Activated CD4-positive, CD25-positive, alpha-beta regulatory T cell treated with anti-CD3 and anti-CD28 coated beads, Interleukin-2, amount 50 U/mL, for 24 hours (primary cell): ENCODE results near the gene TNIK.
"Not testable (repeated sequence)": the region's sequence is repeated elsewhere in the genome, so short reads cannot be mapped to it uniquely, and the experiment has no call there.

Experiments used
- ATAC-seq, 2 donors: fragments of 150-1000 bp; cut with Tn5 transposase; one replicate each; pipeline ENCODE4 v1.10.0; 2021; ENCODE audit warnings: mild to moderate bottlenecking in 1 of 2, moderate library complexity in 1 of 2

The TNIK gene

DNA sequence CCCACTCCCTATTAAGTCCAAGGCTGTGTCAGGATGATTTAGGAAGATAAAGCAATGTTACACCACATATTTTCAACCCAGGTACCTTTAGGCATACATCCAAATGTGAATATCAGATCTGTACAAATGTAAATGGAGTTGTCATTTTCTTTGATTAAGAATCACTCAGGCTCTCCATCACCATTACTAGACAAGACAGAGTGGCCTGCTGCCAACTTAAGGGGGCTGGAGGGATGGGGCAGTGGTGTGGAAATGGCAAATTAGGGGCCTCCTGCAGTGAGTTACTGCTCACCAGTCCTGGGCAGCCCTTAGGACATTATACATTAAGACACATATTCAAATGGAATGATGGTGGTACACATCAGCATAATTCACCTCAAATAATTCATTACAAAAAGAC lies 211.0 kb downstream of the TNIK start:
- ATAC-seq: no peak

DNA sequence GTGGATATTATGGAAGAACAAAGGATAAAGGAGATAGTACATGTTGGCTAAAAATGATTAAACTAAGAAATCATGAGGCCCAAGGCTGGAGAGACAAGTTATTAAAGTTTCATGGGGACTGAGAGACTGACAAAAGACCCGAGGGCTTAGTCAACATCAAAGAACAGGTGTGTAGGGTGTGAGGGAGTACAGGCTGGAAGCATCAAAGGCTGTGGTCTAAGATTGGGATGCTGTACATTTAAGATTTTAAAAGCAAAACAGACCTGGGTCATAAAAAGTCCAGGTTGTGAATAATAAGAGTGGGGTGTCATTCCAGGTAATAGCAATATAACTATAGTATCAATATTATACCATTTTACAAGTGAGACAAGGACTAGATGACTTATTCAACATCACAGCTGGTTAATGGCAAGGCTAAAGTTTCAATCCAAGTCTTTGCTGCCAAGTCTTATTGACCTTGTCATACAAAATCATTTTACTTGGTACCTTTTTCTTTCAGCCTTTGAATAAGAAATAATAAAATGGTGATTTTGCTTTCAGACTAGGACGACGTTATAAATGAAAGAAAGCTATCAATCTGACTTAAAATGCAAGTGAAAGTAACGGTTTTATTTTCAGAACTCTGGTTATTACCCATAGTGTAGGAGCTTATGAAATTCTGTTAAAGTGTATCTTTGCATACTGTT lies 211.6 kb downstream of the TNIK start:
- ATAC-seq: peak; percentile 84 to 87

DNA sequence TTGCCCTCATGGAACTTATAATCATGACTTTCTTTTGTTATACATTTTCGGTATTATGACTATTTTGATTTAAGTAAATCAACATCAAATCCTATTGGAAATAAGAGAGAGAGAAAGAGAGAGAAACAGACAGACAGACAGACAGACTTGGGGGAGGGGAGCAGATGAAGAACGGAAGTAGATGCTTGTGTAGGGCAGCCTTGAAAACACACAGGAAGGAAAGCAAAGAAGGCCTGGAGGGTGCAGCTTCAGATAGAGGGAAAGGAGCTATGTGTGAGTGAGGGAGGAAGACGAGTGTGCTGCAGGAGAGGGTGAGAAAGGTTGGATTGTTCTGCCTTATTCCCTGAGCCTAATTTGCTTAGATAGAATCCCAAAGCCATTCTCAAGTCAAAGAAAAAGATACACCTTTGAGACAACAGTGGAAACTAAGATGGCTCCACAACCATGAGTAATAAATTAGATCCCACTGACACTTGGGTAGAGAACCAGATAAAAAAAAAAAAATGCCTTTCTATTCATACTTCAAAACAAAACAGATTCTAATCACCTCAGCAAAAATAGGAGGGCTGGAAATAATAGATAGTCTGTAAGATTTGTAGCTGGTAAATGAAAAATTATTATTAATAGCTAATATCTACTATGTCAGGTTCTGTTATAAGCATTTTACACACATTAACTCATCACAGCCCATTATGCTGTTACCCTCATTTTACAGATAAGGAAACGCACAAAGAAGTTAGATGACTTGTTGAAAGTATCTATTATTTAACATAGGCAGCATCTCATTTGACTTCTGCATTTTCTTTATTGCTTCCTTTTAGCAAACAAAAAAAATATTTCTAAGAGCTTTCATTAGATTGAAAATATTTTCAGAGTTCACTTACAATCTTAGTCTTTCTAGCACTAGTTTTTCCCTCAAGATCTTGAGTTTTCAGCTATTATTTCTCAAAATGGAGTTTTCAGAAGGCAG lies 214.1 kb downstream of the TNIK start:
- ATAC-seq: no peak

DNA sequence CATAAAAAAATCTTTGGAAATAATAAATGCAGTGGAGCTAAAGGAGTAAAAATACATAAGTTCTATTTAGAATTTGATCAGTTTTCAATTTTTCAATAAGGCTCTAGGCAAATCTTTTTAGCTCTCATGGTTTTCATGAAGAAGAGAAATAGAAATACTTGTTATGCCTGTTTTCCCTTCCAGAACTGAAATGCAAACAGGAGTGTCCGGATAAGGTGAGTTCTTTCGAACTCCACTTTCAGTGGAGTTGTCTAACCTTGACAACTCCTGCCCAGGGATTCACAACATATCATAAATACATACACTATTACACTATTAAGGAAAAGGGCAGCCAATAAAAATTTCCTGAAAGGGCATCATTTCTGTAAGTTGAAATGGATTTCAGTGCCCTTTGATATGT lies 217.3 kb downstream of the TNIK start:
- no peak for ATAC-seq

- no peak for ATAC-seq
These were observed 218.0 kb downstream of the TNIK start for GRCh38 chr3:171242170-171242569.

- not testable (repeated sequence) for ATAC-seq
These were observed 218.6 kb downstream of the TNIK start for GRCh38 chr3:171241655-171242054.

DNA sequence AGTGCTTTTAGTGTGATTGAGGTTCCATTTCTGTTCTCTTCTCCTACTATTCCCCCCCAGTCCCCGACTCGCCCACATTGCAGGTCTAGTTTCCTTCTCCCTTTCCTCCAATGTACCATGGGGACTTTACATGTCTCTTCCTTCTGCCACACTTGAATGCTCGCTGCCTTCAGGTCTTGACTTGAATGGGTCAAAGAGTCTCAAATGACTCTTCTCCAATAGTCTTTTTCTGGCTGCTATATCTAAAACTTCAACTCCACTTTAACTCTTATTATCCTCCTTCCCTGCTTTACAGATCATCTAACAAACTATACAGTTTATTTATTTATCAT lies 219.7 kb downstream of the TNIK start:
- no peak for ATAC-seq

DNA sequence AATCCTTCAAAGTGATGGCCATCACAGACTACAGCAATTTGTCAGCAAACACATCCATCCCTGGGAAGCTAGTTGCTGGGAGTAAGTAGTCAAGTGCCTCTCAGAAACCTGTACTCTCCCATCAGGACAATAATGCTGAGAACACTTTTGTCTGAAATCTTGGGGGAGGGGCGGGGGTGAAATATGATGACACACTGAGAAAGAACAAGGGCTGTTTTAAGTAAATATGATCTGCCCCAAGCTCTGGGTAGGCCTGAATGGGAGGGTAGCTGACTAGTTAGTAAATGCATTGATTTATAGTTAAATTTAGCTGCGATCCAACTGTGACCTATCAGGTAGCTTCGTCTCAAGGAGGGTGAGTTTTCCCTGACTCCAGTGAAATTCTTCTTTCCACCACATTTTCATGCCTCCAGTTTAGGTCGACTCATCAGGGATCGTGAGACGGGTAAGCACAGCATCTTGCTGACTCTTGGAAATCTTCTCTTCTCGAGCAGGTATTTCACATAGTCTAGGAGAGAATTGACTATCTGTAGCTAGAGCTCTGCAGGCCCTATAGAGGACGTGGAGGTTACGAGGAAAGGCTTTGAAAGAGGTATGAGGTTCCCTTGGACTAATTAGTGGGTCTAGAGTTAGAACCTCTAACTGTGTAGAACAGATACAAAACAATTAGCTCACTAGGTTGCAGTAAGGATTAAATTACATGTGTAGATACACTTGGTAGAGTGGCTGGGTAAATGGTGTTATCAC lies 220.3 kb downstream of the TNIK start:
- no peak for ATAC-seq

DNA sequence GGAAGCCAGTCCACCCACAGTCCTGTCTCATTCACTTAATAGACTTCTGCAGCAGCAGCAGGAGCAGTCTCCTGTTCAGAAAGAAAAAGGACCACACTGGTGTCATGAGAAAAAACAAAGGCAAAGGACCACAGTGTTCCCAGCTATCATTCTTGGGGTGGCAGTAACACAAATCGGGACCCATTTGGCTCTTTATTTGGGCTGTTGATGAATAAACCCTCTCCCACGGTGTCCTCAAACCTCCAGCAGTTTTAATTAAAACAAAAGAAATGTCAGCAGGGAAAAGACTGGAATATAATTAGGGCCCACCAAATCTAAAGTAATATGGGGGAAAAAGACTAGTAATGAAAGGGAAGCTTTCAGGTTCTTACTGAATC lies 223.2 kb downstream of the TNIK start:
- no peak for ATAC-seq

- no peak for ATAC-seq
These were observed 223.8 kb downstream of the TNIK start for GRCh38 chr3:171236265-171237008.

GRCh38 chr3:171234298-171235010 lies 225.8 kb downstream of the TNIK start:
- ATAC-seq: no peak

GRCh38 chr3:171231361-171231760 lies 228.8 kb downstream of the TNIK start:
- ATAC-seq: no peak

DNA sequence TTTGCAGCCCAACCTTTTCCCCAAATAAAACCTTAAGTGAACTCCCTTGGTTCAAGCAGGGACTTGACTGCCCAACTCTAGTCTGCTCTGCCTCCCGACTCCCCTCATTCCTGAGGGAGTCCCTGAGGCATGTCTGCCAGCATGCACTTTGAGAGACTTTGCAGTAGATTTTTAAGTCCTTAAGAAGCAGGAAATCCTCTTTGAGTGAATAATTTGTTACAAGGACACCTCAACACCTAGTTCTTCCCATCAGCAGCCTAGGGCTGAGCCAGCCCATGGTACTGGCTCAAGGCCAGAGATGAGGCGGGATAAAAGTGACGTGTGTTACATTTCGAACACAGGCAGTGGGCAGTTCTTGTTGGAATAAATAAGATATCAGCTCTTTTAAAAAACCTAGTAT lies 229.3 kb downstream of the TNIK start:
- no peak for ATAC-seq

DNA sequence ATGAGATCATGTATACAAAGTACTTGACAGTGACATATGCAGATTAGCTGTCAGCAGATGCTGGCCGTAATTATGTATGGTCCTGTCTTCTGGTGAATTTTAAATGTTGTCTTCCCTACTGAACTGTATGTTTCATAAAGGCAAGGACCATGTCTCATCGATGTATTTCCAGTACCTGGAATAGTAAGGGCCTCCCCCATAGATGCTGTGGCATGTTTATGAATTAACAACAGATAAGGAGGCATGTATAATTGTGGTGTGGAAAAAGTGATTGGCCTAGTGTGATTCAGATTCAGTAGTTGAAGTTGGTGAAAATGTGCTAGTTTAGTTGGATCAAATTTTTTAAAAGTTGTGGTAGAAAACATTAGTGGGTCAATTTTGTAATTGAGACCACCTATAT lies 231.0 kb downstream of the TNIK start:
- peak; percentile 27 to 53 for ATAC-seq

- no peak for ATAC-seq
These were observed 232.0 kb downstream of the TNIK start for GRCh38 chr3:171228240-171228639.

- ATAC-seq: no peak
These were observed 232.4 kb downstream of the TNIK start for GRCh38 chr3:171227828-171228227.

DNA sequence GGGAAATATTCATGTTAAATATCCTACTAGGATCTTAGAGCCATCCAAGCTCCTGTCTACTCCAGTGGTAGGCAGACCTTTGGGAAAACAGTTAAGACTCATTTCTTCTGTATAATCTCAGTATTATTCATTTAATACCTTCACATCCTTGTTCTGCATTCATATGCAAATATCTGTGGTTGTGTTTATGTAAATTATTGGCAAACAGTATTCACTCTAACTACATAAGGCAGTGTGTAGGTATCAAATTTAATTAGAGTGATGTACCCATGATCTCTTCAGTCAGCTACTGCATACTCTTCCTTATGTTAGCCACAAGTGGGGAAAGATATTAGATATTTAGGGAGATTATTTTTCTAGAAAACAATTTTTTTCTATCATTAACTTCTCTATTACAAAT lies 232.8 kb downstream of the TNIK start:
- ATAC-seq: no peak

DNA sequence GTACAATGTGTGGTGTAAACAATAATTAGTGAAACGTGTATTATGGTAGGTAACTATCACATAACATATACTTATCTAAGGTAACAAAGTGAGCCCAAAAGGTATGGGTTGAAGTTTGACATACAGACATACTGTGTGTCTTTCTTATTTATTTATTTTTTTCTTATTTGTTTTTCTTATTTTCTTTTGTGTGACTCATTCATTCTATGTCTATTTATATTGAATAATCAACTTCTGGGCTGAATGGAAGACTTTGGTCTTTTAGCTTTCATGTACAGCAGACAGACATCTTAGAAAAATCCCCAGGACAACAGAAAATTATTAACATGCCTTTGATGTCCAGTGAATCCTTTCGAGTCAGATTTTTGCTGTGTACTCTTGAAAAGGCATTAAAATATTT lies 233.4 kb downstream of the TNIK start:
- no peak for ATAC-seq

GRCh38 chr3:171225708-171226107 lies 234.5 kb downstream of the TNIK start:
- ATAC-seq: no peak

- ATAC-seq: peak; percentile 80 to 87
These were observed 235.0 kb downstream of the TNIK start for GRCh38 chr3:171225165-171225564.

DNA sequence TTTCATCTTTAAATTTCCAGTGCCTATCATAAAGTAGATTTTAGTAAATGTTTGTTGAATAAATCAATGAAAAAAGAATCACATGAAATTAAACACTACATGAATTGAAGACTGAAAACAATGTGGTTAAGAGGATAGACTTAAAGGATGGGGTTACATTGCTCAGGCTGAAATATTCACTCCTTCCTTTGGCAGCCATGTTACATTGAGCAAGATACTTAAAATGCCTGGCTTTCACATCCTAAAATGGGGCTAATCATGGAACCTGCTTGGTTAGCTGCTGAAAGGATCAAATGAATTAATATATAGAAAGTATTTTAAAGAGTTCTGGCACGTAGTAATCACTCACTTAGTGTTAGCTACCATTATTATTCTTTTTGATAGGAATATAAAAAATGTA lies 236.8 kb downstream of the TNIK start:
- ATAC-seq: no peak

DNA sequence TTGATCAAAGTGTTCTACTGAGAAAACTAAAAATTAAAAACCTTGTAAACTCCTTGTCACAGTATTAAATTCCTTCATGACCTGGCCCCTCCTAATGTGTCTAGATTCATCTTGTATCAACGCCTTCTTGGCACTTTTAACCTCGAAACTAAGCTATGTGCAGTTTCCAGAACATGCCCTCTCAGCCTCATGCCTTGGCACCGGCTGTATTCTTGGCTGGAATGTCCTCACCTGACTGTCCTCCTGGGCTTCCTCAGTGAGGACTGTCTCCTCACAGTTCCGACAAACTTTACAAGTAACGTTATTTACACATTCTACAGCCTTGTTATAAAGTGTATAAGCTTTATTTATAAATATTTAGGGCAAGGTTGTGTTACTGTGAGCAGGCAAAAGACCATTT lies 237.2 kb downstream of the TNIK start:
- no peak for ATAC-seq
